ENCODE results near the gene NEURL2.

NEURL2 gene

DNA sequence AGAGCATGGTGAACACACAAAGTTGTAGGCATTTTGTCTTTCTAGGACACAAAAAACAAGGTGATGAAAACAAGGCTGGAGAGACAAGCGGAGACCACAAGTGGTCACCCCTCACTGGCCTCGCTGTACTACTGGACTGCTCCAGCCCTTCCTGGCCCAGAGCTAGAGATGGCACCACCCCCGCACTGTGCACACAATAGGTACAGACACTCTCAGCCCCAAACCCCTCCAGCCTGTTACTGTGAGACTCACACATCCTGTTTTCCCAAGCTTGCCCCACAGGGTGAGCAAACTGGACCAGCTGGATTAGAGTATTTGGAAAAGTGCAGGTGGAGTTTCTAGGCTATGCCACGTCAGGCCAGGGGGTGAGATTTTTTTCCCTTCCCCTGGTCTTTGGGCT, 18.4 kb downstream of the NEURL2 start:
- Histone ChIP-seq H2AK5ac (ENCODE audit: low read depth, low read length) (no peak overlapping the region), H3K4ac (ENCODE audit: low read length) (no peak overlapping the region), H3K27ac (replicated peaks; ENCODE audit: low read length) (no peak overlapping the region), H3K4me1 (ENCODE audit: control insufficient read depth in 2 of 2, insufficient read depth in 1 of 2, low read depth in 1 of 2, low read length in 2 of 2) (no peaks in the 10 kb centered on the region), H4K8ac (ENCODE audit: low read depth, low read length) (no peak overlapping the region), H3K79me1 (ENCODE audit: low read depth, low read length) (no peaks in the 10 kb centered on the region), H3K36me3 (replicated peaks in 1 of 2; ENCODE audit: control insufficient read depth in 2 of 2, insufficient read depth in 2 of 2, low read length in 2 of 2) (peaks cover 0 to 11% of the 10 kb centered on the region in 2 donors), H2BK15ac (ENCODE audit: low read length) (no peak overlapping the region), H3K4me3 (ENCODE audit: low read length in 2 of 2) (no peak overlapping the region), H3K18ac (ENCODE audit: low read length) (no peak overlapping the region), H3K27me3 (ENCODE audit: control insufficient read depth in 3 of 3, insufficient read depth in 3 of 3, low read depth in 1 of 3, low read length in 3 of 3) (no peaks in the 10 kb centered on the region), H3K14ac (ENCODE audit: low read length) (no peak overlapping the region), H2AFZ (ENCODE audit: low read length) (no peak overlapping the region), H2BK5ac (ENCODE audit: low read length) (no peak overlapping the region), H3K4me2 (ENCODE audit: insufficient read depth, low read length, poor library complexity, severe bottlenecking) (no peak overlapping the region), H3K9ac (ENCODE audit: low read depth, low read length, poor library complexity) (no peak overlapping the region), H2BK12ac (ENCODE audit: low read length) (no peak overlapping the region), H4K91ac (ENCODE audit: low read depth, low read length, poor library complexity) (no peak overlapping the region), H3K9me3 (replicated peaks in 1 of 2; ENCODE audit: control insufficient read depth in 2 of 2, insufficient read depth in 1 of 2, low read depth in 1 of 2, low read length in 2 of 2) (no peaks in the 10 kb centered on the region), H2BK120ac (ENCODE audit: low read depth, low read length) (no peak overlapping the region), H3K23ac (ENCODE audit: low read depth, low read length, poor library complexity) (no peak overlapping the region)
- DNase-seq (ENCODE audit: low spot score): no peak
- WGBS, 2 donors (ENCODE audit: extremely low coverage in 2 of 2, insufficient read length in 2 of 2, insufficient replicate concordance in 1 of 2): no CpG with 5 or more reads among the region's 4 CpGs

GRCh38 chr20:45867819-45868176, 23.2 kb downstream of the NEURL2 start:
- Histone ChIP-seq H2BK12ac (ENCODE audit: low read length) (no peak overlapping the region), H3K4ac (ENCODE audit: low read length) (no peak overlapping the region), H3K27me3 (ENCODE audit: control insufficient read depth in 3 of 3, insufficient read depth in 3 of 3, low read depth in 1 of 3, low read length in 3 of 3) (no peaks in the 10 kb centered on the region), H3K9me3 (replicated peaks in 1 of 2; ENCODE audit: control insufficient read depth in 2 of 2, insufficient read depth in 1 of 2, low read depth in 1 of 2, low read length in 2 of 2) (no peaks in the 10 kb centered on the region), H3K36me3 (replicated peaks in 1 of 2; ENCODE audit: control insufficient read depth in 2 of 2, insufficient read depth in 2 of 2, low read length in 2 of 2) (no peaks in the 10 kb centered on the region), H3K14ac (ENCODE audit: low read length) (no peak overlapping the region), H4K91ac (ENCODE audit: low read depth, low read length, poor library complexity) (no peak overlapping the region), H4K8ac (ENCODE audit: low read depth, low read length) (no peak overlapping the region), H2AK5ac (ENCODE audit: low read depth, low read length) (no peak overlapping the region), H3K4me3 (ENCODE audit: low read length in 2 of 2) (no peak overlapping the region), H3K4me1 (ENCODE audit: control insufficient read depth in 2 of 2, insufficient read depth in 1 of 2, low read depth in 1 of 2, low read length in 2 of 2) (no peaks in the 10 kb centered on the region), H3K4me2 (ENCODE audit: insufficient read depth, low read length, poor library complexity, severe bottlenecking) (no peak overlapping the region), H3K9ac (ENCODE audit: low read depth, low read length, poor library complexity) (no peak overlapping the region), H3K27ac (replicated peaks; ENCODE audit: low read length) (no peak overlapping the region), H3K79me1 (ENCODE audit: low read depth, low read length) (no peaks in the 10 kb centered on the region), H2BK15ac (ENCODE audit: low read length) (no peak overlapping the region), H2AFZ (ENCODE audit: low read length) (no peak overlapping the region), H2BK5ac (ENCODE audit: low read length) (no peak overlapping the region), H3K23ac (ENCODE audit: low read depth, low read length, poor library complexity) (no peak overlapping the region), H2BK120ac (ENCODE audit: low read depth, low read length) (no peak overlapping the region), H3K18ac (ENCODE audit: low read length) (no peak overlapping the region)
- DNase-seq (ENCODE audit: low spot score): no peak

GRCh38 chr20:45867136-45867818, 23.7 kb downstream of the NEURL2 start:
- Histone ChIP-seq H3K27me3 (ENCODE audit: control insufficient read depth in 3 of 3, insufficient read depth in 3 of 3, low read depth in 1 of 3, low read length in 3 of 3) (no peaks in the 10 kb centered on the region), H3K23ac (ENCODE audit: low read depth, low read length, poor library complexity) (no peak overlapping the region), H3K9me3 (replicated peaks in 1 of 2; ENCODE audit: control insufficient read depth in 2 of 2, insufficient read depth in 1 of 2, low read depth in 1 of 2, low read length in 2 of 2) (no peaks in the 10 kb centered on the region), H2BK120ac (ENCODE audit: low read depth, low read length) (no peak overlapping the region), H2BK12ac (ENCODE audit: low read length) (no peak overlapping the region), H3K14ac (ENCODE audit: low read length) (no peak overlapping the region), H3K9ac (ENCODE audit: low read depth, low read length, poor library complexity) (no peak overlapping the region), H3K79me1 (ENCODE audit: low read depth, low read length) (no peaks in the 10 kb centered on the region), H4K91ac (ENCODE audit: low read depth, low read length, poor library complexity) (no peak overlapping the region), H3K4ac (ENCODE audit: low read length) (no peak overlapping the region), H3K18ac (ENCODE audit: low read length) (no peak overlapping the region), H3K27ac (replicated peaks; ENCODE audit: low read length) (no peak overlapping the region), H4K8ac (ENCODE audit: low read depth, low read length) (no peak overlapping the region), H3K4me3 (ENCODE audit: low read length in 2 of 2) (no peak overlapping the region), H3K4me2 (ENCODE audit: insufficient read depth, low read length, poor library complexity, severe bottlenecking) (no peak overlapping the region), H2BK5ac (ENCODE audit: low read length) (no peak overlapping the region), H3K4me1 (ENCODE audit: control insufficient read depth in 2 of 2, insufficient read depth in 1 of 2, low read depth in 1 of 2, low read length in 2 of 2) (no peaks in the 10 kb centered on the region), H3K36me3 (replicated peaks in 1 of 2; ENCODE audit: control insufficient read depth in 2 of 2, insufficient read depth in 2 of 2, low read length in 2 of 2) (no peaks in the 10 kb centered on the region), H2AK5ac (ENCODE audit: low read depth, low read length) (no peak overlapping the region), H2BK15ac (ENCODE audit: low read length) (no peak overlapping the region), H2AFZ (ENCODE audit: low read length) (no peak overlapping the region)
- DNase-seq (ENCODE audit: low spot score): no peak
- WGBS, 2 donors (ENCODE audit: extremely low coverage in 2 of 2, insufficient read length in 2 of 2, insufficient replicate concordance in 1 of 2): no CpG with 5 or more reads among the region's 6 CpGs

GRCh38 chr20:45866454-45866853, 24.6 kb downstream of the NEURL2 start:
- Histone ChIP-seq H2BK15ac (ENCODE audit: low read length) (no peak overlapping the region), H2BK5ac (ENCODE audit: low read length) (no peak overlapping the region), H3K27me3 (ENCODE audit: control insufficient read depth in 3 of 3, insufficient read depth in 3 of 3, low read depth in 1 of 3, low read length in 3 of 3) (no peaks in the 10 kb centered on the region), H3K9me3 (replicated peaks in 1 of 2; ENCODE audit: control insufficient read depth in 2 of 2, insufficient read depth in 1 of 2, low read depth in 1 of 2, low read length in 2 of 2) (no peaks in the 10 kb centered on the region), H3K4me1 (ENCODE audit: control insufficient read depth in 2 of 2, insufficient read depth in 1 of 2, low read depth in 1 of 2, low read length in 2 of 2) (no peaks in the 10 kb centered on the region), H2BK120ac (ENCODE audit: low read depth, low read length) (no peak overlapping the region), H3K36me3 (replicated peaks in 1 of 2; ENCODE audit: control insufficient read depth in 2 of 2, insufficient read depth in 2 of 2, low read length in 2 of 2) (no peaks in the 10 kb centered on the region), H4K8ac (ENCODE audit: low read depth, low read length) (no peak overlapping the region), H3K4me2 (ENCODE audit: insufficient read depth, low read length, poor library complexity, severe bottlenecking) (no peak overlapping the region), H3K79me1 (ENCODE audit: low read depth, low read length) (no peaks in the 10 kb centered on the region), H3K4ac (ENCODE audit: low read length) (no peak overlapping the region), H3K14ac (ENCODE audit: low read length) (no peak overlapping the region), H2AK5ac (ENCODE audit: low read depth, low read length) (no peak overlapping the region), H3K27ac (replicated peaks; ENCODE audit: low read length) (no peak overlapping the region), H4K91ac (ENCODE audit: low read depth, low read length, poor library complexity) (no peak overlapping the region), H3K9ac (ENCODE audit: low read depth, low read length, poor library complexity) (no peak overlapping the region), H3K18ac (ENCODE audit: low read length) (no peak overlapping the region), H2BK12ac (ENCODE audit: low read length) (no peak overlapping the region), H3K23ac (ENCODE audit: low read depth, low read length, poor library complexity) (no peak overlapping the region), H3K4me3 (ENCODE audit: low read length in 2 of 2) (no peak overlapping the region), H2AFZ (ENCODE audit: low read length) (no peak overlapping the region)
- no CpG with 5 or more reads among the region's 5 CpGs for WGBS, 2 donors (ENCODE audit: extremely low coverage in 2 of 2, insufficient read length in 2 of 2, insufficient replicate concordance in 1 of 2)
- DNase-seq (ENCODE audit: low spot score): no peak

Measured in neuronal stem cell (in vitro differentiated cells).